ENCODE data around the gene TMPO. TPM values are rescaled to one million over a fixed set of nuclear protein-coding genes. Genes with fewer than 3 reads are reported as not detected.

TMPO gene
- 460 and 483 TPM in 2 replicates for total RNA-seq (2013; cell fraction: nucleolus; rRNA removed)
- 209 and 233 TPM in 2 replicates for total RNA-seq (2014; rRNA removed)
- total RNA-seq (2014; rRNA removed; fragmentation: Illumina TruSeq; extraction: Trizol), result 246 and 252 TPM in 2 replicates
- 237 and 245 TPM in 2 replicates for total RNA-seq (2021)
- 46.2 TPM for polyA plus RNA-seq (2011; ENCODE audit: low read depth)
- 224 and 327 TPM in 2 replicates for polyA plus RNA-seq (2011; rRNA removed)
- 73.4 and 76.0 TPM in 2 replicates for polyA plus RNA-seq (2011; cell fraction: cytosol; rRNA removed)
- polyA plus RNA-seq (2011; cell fraction: nucleus; rRNA removed), result 95.8 and 126 TPM in 2 replicates
- polyA plus RNA-seq (2012), result 81.6 and 82.1 TPM in 2 replicates
- 200 and 227 TPM in 2 replicates for polyA plus RNA-seq (2014; fragmentation: Illumina TruSeq; extraction: Trizol)
- 10 to 100 TPM; 79.8 to 88.3 TPM for polyA plus RNA-seq (2014; fragmentation: Nextera tagmentation; extraction: Ambion mirVana)
- 104 and 112 TPM in 2 replicates for polyA plus RNA-seq (2014; rRNA removed)
- 100 to 1,000 TPM; 154 to 158 TPM for polyA plus RNA-seq (2016; fragmentation: Nextera tagmentation; extraction: Ambion mirVana)
- 120 and 166 TPM in 2 replicates for polyA minus RNA-seq (2011; rRNA and poly(A)+ RNA removed)
- polyA minus RNA-seq (2011; cell fraction: cytosol; rRNA and poly(A)+ RNA removed), result 114 and 121 TPM in 2 replicates
- polyA minus RNA-seq (2011; cell fraction: nucleus; rRNA and poly(A)+ RNA removed), result 105 and 176 TPM in 2 replicates
- percentile 96 among the genes with signal in this experiment for Bru-seq, nascent RNA
- BruChase-seq, experiment 1, labeled RNA remaining after a 6-hour chase, result percentile 98 among the genes with signal in this experiment
- percentile 98 among the genes with signal in this experiment for BruChase-seq, experiment 2, labeled RNA remaining after a 2-hour chase
- long read RNA-seq, experiment 1, full-length matches to known transcripts, result 43 of 58 reads
- long read RNA-seq, experiment 1, partial matches to known transcripts, result 8 of 58 reads
- long read RNA-seq, experiment 1, other reads (novel, unspliced or antisense), result 7 of 58 reads
- long read RNA-seq, experiment 2, full-length matches to known transcripts, result 81 of 177 reads
- long read RNA-seq, experiment 2, partial matches to known transcripts, result 59 of 177 reads
- long read RNA-seq, experiment 2, other reads (novel, unspliced or antisense), result 37 of 177 reads

- ATAC-seq (peak; percentile 81), FAIRE-seq (no peak), DNase-seq (ENCODE audit: low read depth, low spot score) (peak; percentile 87)
- intact Hi-C loops (cut with micrococcal nuclease; ENCODE audit: unreplicated experiment), result loop anchor here (1.0 to 5.0 kb wide), 5 partner anchors 12 to 198 kb away; partner anchors contain the start of gene SLC25A3
- peak within 1 kb of the TSS; percentile 99 for H3K27ac ChIP-seq (ENCODE audit: control insufficient read depth, insufficient read depth)
- WGBS (ENCODE audit: insufficient coverage, insufficient replicate concordance, low lambda C conversion rate, missing lambda C conversion rate), result under 1% methylated on average over 77 of the region's 88 CpGs
- no peaks in the 10 kb centered on the region for H3K9me3 ChIP-seq (replicated peaks; ENCODE audit: control insufficient read depth, insufficient read depth, low read length)
- peak within 1 kb of the TSS; percentile 94 for H3K4me3 ChIP-seq
- peaks cover 73% of the 10 kb centered on the region for H3K79me2 ChIP-seq (ENCODE audit: control insufficient read depth, insufficient read depth, low read length)
- ChIA-PET RAD21 (ENCODE audit: unreplicated experiment) (interaction anchor here (1.1 to 2.7 kb wide), 4 partner anchors 24 to 115 kb away, joined by 3 to 17 read pairs (median 10); no protein-coding TSS in a partner anchor), CTCF (interaction anchor here (0.6 to 8.0 kb wide), 4 partner anchors 10 to 25 kb away, joined by 3 to 101 read pairs (median 16); no protein-coding TSS in a partner anchor), SMC1A (ENCODE audit: uncharacterized antibody, unreplicated experiment) (interaction anchor here (1.0 to 4.6 kb wide), 3 partner anchors 22 to 115 kb away, joined by 3 to 44 read pairs (median 6); no protein-coding TSS in a partner anchor), POLR2A (interaction anchor here (1.0 to 3.3 kb wide), 6 partner anchors 9 to 239 kb away, joined by 3 to 20 read pairs (median 3); partner anchors contain the start of gene IKBIP)
- H3K4me2 ChIP-seq (ENCODE audit: control insufficient read depth, insufficient read depth), result peak within 1 kb of the TSS; percentile 97
- H3K27me3 ChIP-seq (replicated peaks in 1 of 2; ENCODE audit: control insufficient read depth in 2 of 2, insufficient read depth in 2 of 2, low read length in 1 of 2), result no peaks in the 10 kb centered on the region
- H3K4me1 ChIP-seq (ENCODE audit: control insufficient read depth, insufficient read depth, low read length), result peaks cover 13% of the 10 kb centered on the region
- H3K9ac ChIP-seq (ENCODE audit: control insufficient read depth, insufficient read depth, low read length), result peak within 1 kb of the TSS; percentile 100
- in situ Hi-C loops (cut with MboI), result no loop called here
- H3K36me3 ChIP-seq (ENCODE audit: control insufficient read depth in 2 of 2, insufficient read depth in 2 of 2, low read length in 1 of 2), result no peaks in the 10 kb centered on the region
- H2AFZ ChIP-seq (ENCODE audit: control insufficient read depth, low read depth, low read length), result peak within 1 kb of the TSS; percentile 82
- no peaks in the 10 kb centered on the region for H4K20me1 ChIP-seq (ENCODE audit: control insufficient read depth, insufficient read depth)
- BruUV-seq (replicated peaks), result no TSS peak
- TF ChIP-seq POLR2AphosphoS2 (IDR thresholded peaks at IDR 0.05; ENCODE audit: low read depth, low read length), result peak; percentile 78; the same call in 1 of the 2 replicates
- TF ChIP-seq E4F1 (IDR thresholded peaks at IDR 0.05; ENCODE audit: borderline replicate concordance, partially characterized antibody), result no peak
- peak; percentile 91 for TF ChIP-seq YY1 (IDR thresholded peaks at IDR 0.05; ENCODE audit: low read depth, low read length)
- TF ChIP-seq NKRF (conservative IDR thresholded peaks at IDR 0.05), result peak; percentile 24; the same call in 1 of the 2 replicates
- peak in 1 of 2 experiments; percentile 62; a peak in 1 of 4 replicates for TF ChIP-seq BHLHE40 (IDR thresholded peaks at IDR 0.05; ENCODE audit: borderline replicate concordance in 1 of 2, low read depth in 2 of 2, low read length in 1 of 2)
- TF ChIP-seq USF1 (IDR thresholded peaks at IDR 0.05; ENCODE audit: borderline replicate concordance, extremely low read length, insufficient read depth, low read depth, low read length), result no peak
- TF ChIP-seq TAF1 (IDR thresholded peaks at IDR 0.05; ENCODE audit: borderline replicate concordance, low read depth, low read length), result peak; percentile 89
- TF ChIP-seq EED (IDR thresholded peaks at IDR 0.05; ENCODE audit: low read depth), result no peak
- peak; percentile 41; the same call in 1 of the 2 replicates for TF ChIP-seq TCF12 (IDR thresholded peaks at IDR 0.05; ENCODE audit: low read depth, low read length)
- TF ChIP-seq TCF7 (IDR thresholded peaks at IDR 0.05; ENCODE audit: borderline replicate concordance), result no peak
- 0 out of 2 replicates have a peak, but pooled peaks have one; percentile 17 for TF ChIP-seq ATF7 (IDR thresholded peaks at IDR 0.05; ENCODE audit: low read depth)
These were observed at the start of gene TMPO for GRCh38 chr12:98515287-98516110. Gene TMPO (plus strand): TSS chr12:98515590. CDS start chr12:98515868, 278 bp downstream.

Measured in GM12878 (cell line).